HG03520 (cell line): ENCODE measurements around the gene PDE1A.

Experiments used
- ATAC-seq: cut with Tn5 transposase; IDR thresholded peaks from one replicate; pipeline ENCODE4 v1.9.1; 2021; ENCODE audit warnings: mild to moderate bottlenecking, moderate library complexity; ENCODE audit not compliant: unreplicated experiment

The PDE1A gene

GRCh38 chr2:182144776-182145165, 282.1 kb downstream of the PDE1A start:
- no peak for ATAC-seq

GRCh38 chr2:182144041-182144775, 282.6 kb downstream of the PDE1A start:
- ATAC-seq = no peak

GRCh38 chr2:182142062-182142461, 284.8 kb downstream of the PDE1A start:
- no peak for ATAC-seq

GRCh38 chr2:182134201-182134600, 292.6 kb downstream of the PDE1A start:
- no peak for ATAC-seq

GRCh38 chr2:182133195-182133891, 293.5 kb downstream of the PDE1A start:
- no peak for ATAC-seq

- no peak for ATAC-seq
Measured at GRCh38 chr2:182132605-182133004, 294.2 kb downstream of the PDE1A start.

- ATAC-seq = no peak
Measured at GRCh38 chr2:182128821-182129707, 297.8 kb downstream of the PDE1A start.

- ATAC-seq = no peak
Measured at GRCh38 chr2:182117196-182117595, 309.6 kb downstream of the PDE1A start.

GRCh38 chr2:182116774-182117173, 310.1 kb downstream of the PDE1A start:
- no peak for ATAC-seq

- ATAC-seq = no peak
Measured at GRCh38 chr2:182115258-182115657, 311.6 kb downstream of the PDE1A start.

GRCh38 chr2:182113334-182113733, 313.5 kb downstream of the PDE1A start:
- ATAC-seq = no peak

GRCh38 chr2:182110347-182110746, 316.5 kb downstream of the PDE1A start:
- no peak for ATAC-seq

GRCh38 chr2:182103526-182103925, 323.3 kb downstream of the PDE1A start:
- no peak for ATAC-seq

GRCh38 chr2:182101263-182101662, 325.6 kb downstream of the PDE1A start:
- ATAC-seq = peak; percentile 59

GRCh38 chr2:182098648-182099047, 328.2 kb downstream of the PDE1A start:
- ATAC-seq = no peak

GRCh38 chr2:182097571-182098164, 329.2 kb downstream of the PDE1A start:
- ATAC-seq = no peak

- no peak for ATAC-seq
Measured at GRCh38 chr2:182090486-182090885, 336.4 kb downstream of the PDE1A start.
